ENCODE measurements around the gene USP9X.
A peak's percentile ranks its signal among the peaks of the same experiment; 100 is the strongest.
"Not testable (repeated sequence)": the region's sequence is repeated elsewhere in the genome, so short reads cannot be mapped to it uniquely, and the experiment has no call there.

USP9X gene

GRCh38 chrX:41131766-41132165 lies 46.5 kb downstream of the USP9X start:
- DNase-seq = no peak

- DNase-seq = no peak
Observed at GRCh38 chrX:41133551-41133950, 48.3 kb downstream of the USP9X start.

- DNase-seq = no peak
Observed at GRCh38 chrX:41137589-41137988, 52.3 kb downstream of the USP9X start.

GRCh38 chrX:41142130-41142910 lies 57.1 kb downstream of the USP9X start:
- no peak for DNase-seq

GRCh38 chrX:41144873-41145272 lies 59.6 kb downstream of the USP9X start:
- no peak for DNase-seq

GRCh38 chrX:41145920-41146608 lies 60.8 kb downstream of the USP9X start:
- no peak for DNase-seq

GRCh38 chrX:41148553-41148952 lies 63.3 kb downstream of the USP9X start:
- no peak for DNase-seq

- no peak for DNase-seq
Observed at GRCh38 chrX:41150043-41150442, 64.8 kb downstream of the USP9X start.

GRCh38 chrX:41151726-41152125 lies 66.5 kb downstream of the USP9X start:
- DNase-seq = not testable (repeated sequence)

- DNase-seq = no peak
Observed at GRCh38 chrX:41152221-41152620, 67.0 kb downstream of the USP9X start.

GRCh38 chrX:41153448-41153847 lies 68.2 kb downstream of the USP9X start:
- DNase-seq = no peak

- no peak for DNase-seq
Observed at GRCh38 chrX:41153957-41154356, 68.7 kb downstream of the USP9X start.

- DNase-seq = no peak
Observed at GRCh38 chrX:41164449-41164848, 79.2 kb downstream of the USP9X start.

- DNase-seq = no peak
Observed at GRCh38 chrX:41167888-41168287, 82.6 kb downstream of the USP9X start.

GRCh38 chrX:41176263-41176662 lies 91.0 kb downstream of the USP9X start:
- no peak for DNase-seq

GRCh38 chrX:41177297-41177696 lies 92.1 kb downstream of the USP9X start:
- no peak for DNase-seq

- DNase-seq = no peak
Observed at GRCh38 chrX:41178201-41178600, 93.0 kb downstream of the USP9X start.

GRCh38 chrX:41180194-41180908 lies 95.1 kb downstream of the USP9X start:
- peak; percentile 4 for DNase-seq

- no peak for DNase-seq
Observed at GRCh38 chrX:41184312-41184711, 99.1 kb downstream of the USP9X start.

GRCh38 chrX:41186946-41187345 lies 101.7 kb downstream of the USP9X start:
- DNase-seq = not testable (repeated sequence)

- no peak for DNase-seq
Observed at GRCh38 chrX:41189156-41189555, 103.9 kb downstream of the USP9X start.

- DNase-seq = no peak
Observed at GRCh38 chrX:41192880-41193279, 107.6 kb downstream of the USP9X start.

- no peak for DNase-seq
Observed at GRCh38 chrX:41198410-41198809, 113.2 kb downstream of the USP9X start.

- no peak for DNase-seq
Observed at GRCh38 chrX:41200785-41201184, 115.5 kb downstream of the USP9X start.
